H1 (cell line): ENCODE data around the gene ITPR1. TPM values are rescaled to one million over a fixed set of nuclear protein-coding genes. Genes with fewer than 3 reads are reported as not detected.

ENCODE experiments used
- CHD1 ChIP-seq: IDR thresholded peaks from 2 replicates; pipeline ENCODE4 v1.6.1; 2012; ENCODE audit warnings: low read depth, low read length, improper control_type of control experiment
- CHD7 ChIP-seq: fragments of 300-600 bp; sonication (generic); IDR thresholded peaks from 2 replicates; pipeline ENCODE4 v1.7.1; 2012; ENCODE audit warnings: low read length, moderate library complexity, mild to moderate bottlenecking, inconsistent platforms; ENCODE audit not compliant: insufficient replicate concordance
- E2F6 ChIP-seq: IDR thresholded peaks from 2 replicates; pipeline ENCODE4 v1.6.1; 2012; ENCODE audit warnings: inconsistent platforms
- FOSL1 ChIP-seq: IDR thresholded peaks from 2 replicates; pipeline ENCODE4 v1.6.1; 2011; ENCODE audit warnings: mild to moderate bottlenecking, low read depth, low read length, moderate library complexity; ENCODE audit not compliant: insufficient read depth
- GABPA ChIP-seq: IDR thresholded peaks from 2 replicates; pipeline ENCODE4 v1.6.1; 2011; ENCODE audit warnings: mild to moderate bottlenecking, low read length, moderate library complexity, borderline replicate concordance; ENCODE audit not compliant: insufficient read depth
- HDAC2 ChIP-seq, 2 experiments: fragments of 300-600 bp in 1 of 2; sonication (generic) in 1 of 2; IDR thresholded peaks; 2 replicates each; pipeline ENCODE4 v1.6.1; 2011 to 2012; ENCODE audit warnings: low read depth in 2 of 2, low read length in 2 of 2, mild to moderate bottlenecking in 2 of 2, moderate library complexity in 2 of 2, borderline replicate concordance in 1 of 2, inconsistent platforms in 1 of 2
- MAX ChIP-seq: IDR thresholded peaks from 2 replicates; pipeline ENCODE4 v1.6.1; 2012; ENCODE audit warnings: inconsistent platforms
- SUZ12 ChIP-seq: fragments of 200-600 bp; sonication (generic); IDR thresholded peaks from 2 replicates; pipeline ENCODE4 v1.6.1; 2012; ENCODE audit warnings: mild to moderate bottlenecking, inconsistent platforms, low read length, moderate library complexity, mixed read lengths
- USF2 ChIP-seq: IDR thresholded peaks from 2 replicates; pipeline ENCODE4 v1.6.1; 2011; ENCODE audit warnings: low read length, improper control_type of control experiment
- polyA plus RNA-seq, 7 experiments: library from polyadenylated mRNA; depleted of rRNA in 3 of 7; stranded (reverse) in 5 of 7; unstranded in 2 of 7; fragments of >200 nt in 5 of 7; fragments of 200-250 nt in 2 of 7; gene quantifications; 1 replicate in 5 of 7; 2 replicates in 1 of 7; 4 replicates in 1 of 7; pipeline versions ENCODE4 v1.2.1 to v1.2.3, GENCODE V29; 2011 to 2013; ENCODE audit warnings: missing spikeins in 2 of 7, mixed read lengths in 2 of 7
- total RNA-seq: library from RNA; stranded (reverse); fragmentation: NEBNext Ultra II Directional; extraction: Animal tissue kit (Norgen Biotek cat#: 25700); gene quantifications from 2 replicates; pipeline ENCODE4 v1.2.1, GENCODE V29; 2021

ITPR1 gene
- total and polyA plus RNA-seq, 2 of the 8 experiments (the other 6 are each of a cell fraction or from before 2014, with no cell fraction given) = 2.5 to 16.3 TPM

- TF ChIP-seq CHD7 = no peak
- no peak for TF ChIP-seq HDAC2 (IDR thresholded peaks at IDR 0.05; ENCODE audit: borderline replicate concordance in 1 of 2, low read depth in 2 of 2, low read length in 2 of 2)
- TF ChIP-seq GABPA = no peak
- no peak for TF ChIP-seq SUZ12
- TF ChIP-seq USF2 = no peak
- no peak for TF ChIP-seq MAX
- no peak for TF ChIP-seq CHD1
- no peak for TF ChIP-seq E2F6
- no peak for TF ChIP-seq FOSL1
Observed at GRCh38 chr3:4491855-4492207, 1.3 kb upstream of the ITPR1 start (continued).
